Stimulated activated CD4-positive, alpha-beta T cell treated with anti-CD3 and anti-CD28 coated beads, TNF-alpha, amount 100 ng/mL, for 1 hour (primary cell): ENCODE data around the gene PRKAR1B.

Source experiments
- DNase-seq, 3 donors: peaks; one replicate each; pipeline ENCODE4 v3.0.0-alpha.2; 2020; ENCODE audit warnings: low read depth in 3 of 3, low spot score in 1 of 3

The PRKAR1B gene

GRCh38 chr7:575425-576366 lies 151.4 kb downstream of the PRKAR1B start:
- DNase-seq, result no peak

- DNase-seq, result no peak
Measured at GRCh38 chr7:574661-575395, 152.3 kb downstream of the PRKAR1B start.

GRCh38 chr7:573933-574381 lies 153.1 kb downstream of the PRKAR1B start:
- no peak for DNase-seq

GRCh38 chr7:573269-573932 lies 153.7 kb downstream of the PRKAR1B start:
- DNase-seq, result no peak

- no peak for DNase-seq
Measured at GRCh38 chr7:572416-573268, 154.4 kb downstream of the PRKAR1B start.

DNA sequence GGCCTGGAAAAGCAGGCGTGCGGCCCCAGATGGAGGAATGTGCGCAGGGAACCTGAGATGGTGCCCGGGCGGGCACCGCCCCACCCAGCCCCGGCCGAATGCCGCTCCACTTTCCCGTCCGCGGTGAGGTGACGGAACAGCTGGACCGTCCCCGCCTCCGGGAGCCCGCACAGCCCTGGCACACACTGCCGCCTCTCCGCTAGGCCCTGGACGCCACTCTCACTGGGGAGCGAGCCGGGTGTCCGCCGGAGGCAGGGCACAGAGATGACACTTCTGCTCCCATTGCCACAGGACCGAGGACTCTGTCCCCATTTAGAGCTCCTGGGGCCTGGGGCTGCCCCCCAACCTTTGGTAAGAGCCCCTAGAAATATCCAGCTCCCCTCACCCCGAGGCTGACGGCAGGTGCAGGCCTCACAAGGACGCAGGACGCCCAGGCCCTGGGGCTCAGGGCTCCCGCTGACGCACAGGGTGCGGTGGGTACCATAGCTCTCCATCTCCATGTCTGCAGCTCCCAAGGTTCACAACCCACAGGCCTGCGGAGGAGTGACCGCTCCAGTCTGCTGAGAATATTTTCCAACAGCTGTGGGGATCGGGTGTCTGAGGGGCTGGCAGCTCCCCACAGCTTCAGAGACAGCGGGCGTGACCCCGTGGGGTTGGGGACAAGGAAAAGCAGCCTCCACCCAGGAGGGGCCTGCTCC lies 155.2 kb downstream of the PRKAR1B start:
- no peak for DNase-seq

DNA sequence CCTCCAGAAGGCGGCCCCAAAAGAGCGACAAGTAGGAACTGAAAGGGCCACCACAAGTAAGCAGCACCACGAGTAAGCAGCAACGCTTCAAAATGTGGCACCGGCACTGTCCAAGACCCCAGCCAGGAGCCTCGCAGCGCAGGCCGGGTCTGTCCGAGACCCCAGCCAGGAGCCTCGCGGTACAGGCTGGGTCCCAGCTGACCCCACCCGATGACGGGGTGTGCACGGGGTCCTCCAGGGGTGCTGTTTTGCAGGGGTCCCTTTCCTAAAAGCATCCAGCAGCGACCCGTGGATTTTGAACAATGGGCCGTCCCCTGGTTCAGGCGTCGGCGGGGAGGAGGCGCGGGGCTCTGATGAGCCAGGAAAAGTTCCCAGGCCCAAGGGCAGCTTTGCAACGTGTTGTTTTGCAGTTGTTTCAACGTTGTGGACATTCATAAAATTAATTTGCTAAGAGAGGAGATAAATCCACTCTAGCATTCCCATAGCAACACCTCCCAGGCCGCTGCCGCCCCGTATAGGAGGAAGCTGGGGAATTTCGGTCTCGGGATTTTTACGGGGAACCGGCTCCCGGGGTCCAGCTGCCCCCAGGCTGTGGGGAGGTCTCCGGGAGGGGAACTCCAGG lies 155.9 kb downstream of the PRKAR1B start:
- no peak for DNase-seq

DNA sequence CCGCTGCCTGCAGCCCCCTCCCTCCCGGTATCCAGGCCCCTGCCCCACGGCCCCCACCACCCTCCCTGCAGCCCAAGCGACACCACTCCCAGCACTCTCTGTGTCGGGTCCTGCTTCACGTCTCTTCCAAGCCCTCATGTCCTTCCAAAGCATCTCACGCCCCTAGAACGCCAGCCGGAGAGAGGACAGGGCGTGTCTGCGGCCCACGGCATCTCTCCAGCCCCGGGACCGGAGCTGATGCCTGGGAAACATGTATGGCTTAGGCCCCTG lies 156.3 kb downstream of the PRKAR1B start:
- DNase-seq, result no peak

DNA sequence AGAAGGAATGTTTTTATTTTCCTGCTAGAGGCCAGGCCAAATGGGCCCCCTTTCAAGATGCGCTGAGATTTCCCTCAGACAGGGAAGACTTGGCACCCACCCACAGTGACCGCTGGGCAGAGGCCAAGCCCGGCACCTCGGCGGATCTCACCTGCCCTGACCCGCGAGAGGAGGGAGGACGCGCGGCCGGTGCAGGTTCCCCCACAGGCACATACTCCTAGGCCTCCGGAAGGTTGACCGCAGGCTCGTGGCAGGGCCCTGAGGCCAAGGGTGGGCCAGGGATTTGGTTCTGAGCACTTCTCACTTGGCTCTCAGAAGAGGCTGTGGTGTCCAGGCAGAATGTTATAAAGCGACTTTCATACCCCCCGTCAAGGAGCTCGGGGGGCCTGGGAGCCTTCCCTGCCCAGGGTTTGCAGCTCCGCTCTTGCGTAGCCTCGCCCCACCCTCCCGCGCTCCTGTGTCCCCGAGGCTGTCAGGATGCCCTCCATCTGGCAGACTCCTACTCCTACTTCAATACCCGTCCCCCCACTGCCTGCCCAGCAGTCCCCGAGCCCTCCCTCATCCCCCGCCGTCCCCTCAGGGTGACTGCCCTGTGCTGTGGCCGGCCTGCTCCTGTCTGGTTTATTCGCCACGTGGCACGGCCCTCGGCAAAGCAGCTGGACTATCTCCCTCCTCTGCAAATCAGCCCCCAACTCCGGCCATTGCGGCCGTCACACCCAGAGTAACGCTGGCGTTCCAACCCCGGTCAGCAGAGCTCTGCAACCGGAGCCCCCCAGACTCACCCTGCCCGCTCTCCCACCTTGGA lies 156.9 kb downstream of the PRKAR1B start:
- no peak for DNase-seq

DNA sequence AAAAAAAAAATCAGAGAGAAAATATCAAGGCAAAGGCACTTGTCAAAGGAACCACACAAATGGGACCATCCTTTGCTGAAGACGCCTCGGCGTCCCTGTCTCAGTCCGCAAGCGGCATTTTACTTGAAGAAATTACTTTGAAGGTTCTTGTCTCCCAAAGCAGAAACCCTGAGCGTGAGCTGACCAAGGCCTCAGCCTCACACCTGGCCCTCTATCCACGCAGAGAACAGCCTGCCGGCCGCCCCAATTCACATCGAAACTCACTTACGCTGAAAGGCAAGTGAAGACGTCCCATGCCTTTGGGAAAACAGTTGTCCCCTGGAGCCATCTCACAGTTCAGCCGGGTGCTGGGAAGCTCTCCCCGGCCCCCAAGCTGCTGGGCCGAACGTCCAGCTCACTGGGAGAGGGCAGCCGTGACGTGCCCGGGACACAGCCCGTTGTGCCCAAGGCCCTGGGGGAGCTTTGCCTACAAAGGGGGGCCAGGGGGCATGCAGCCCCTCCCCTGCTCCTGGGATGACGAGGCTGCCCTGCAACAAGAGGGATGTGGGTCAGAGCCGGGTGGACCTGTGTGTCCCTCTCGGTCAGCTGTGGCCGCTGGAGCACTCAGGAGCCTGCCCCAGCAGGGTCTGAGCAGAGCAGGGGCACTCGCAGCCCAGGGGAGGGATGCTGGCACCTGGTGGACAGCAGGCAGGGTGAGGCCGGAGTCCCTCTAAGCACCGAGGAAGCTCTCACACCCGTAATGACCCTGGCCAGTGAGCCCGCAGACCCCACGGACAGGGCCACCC lies 157.8 kb downstream of the PRKAR1B start:
- no peak for DNase-seq

- DNase-seq, result no peak
Measured at GRCh38 chr7:568031-568951, 158.8 kb downstream of the PRKAR1B start.

GRCh38 chr7:567305-567883 lies 159.7 kb downstream of the PRKAR1B start:
- no peak for DNase-seq

DNA sequence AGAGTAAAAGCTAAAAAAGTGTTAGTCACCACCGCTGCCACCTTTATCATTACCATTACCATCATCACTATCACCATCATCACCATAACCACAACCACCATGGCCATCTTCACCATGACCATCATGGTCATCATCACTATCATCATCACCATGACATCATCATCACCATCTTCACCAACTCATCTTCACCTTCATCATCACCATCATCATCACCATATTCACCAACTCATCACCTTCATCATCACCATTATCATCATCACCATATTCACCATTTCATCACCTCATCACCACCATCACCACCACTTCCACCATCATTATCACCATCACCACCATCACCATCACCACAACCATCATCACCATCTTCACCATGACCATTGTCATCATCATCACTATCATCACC lies 161.0 kb downstream of the PRKAR1B start:
- DNase-seq, result no peak

- DNase-seq, result no peak
Measured at GRCh38 chr7:564176-564865, 162.8 kb downstream of the PRKAR1B start.

GRCh38 chr7:563629-564170 lies 163.4 kb downstream of the PRKAR1B start:
- no peak for DNase-seq
